GM20000 (cell line): ENCODE data around the gene OR9G1.

Experiments used
- DNase-seq: peaks from one replicate; pipeline ENCODE4 v3.0.0; 2012; ENCODE audit warnings: low spot score
- CTCF ChIP-seq: IDR thresholded peaks from 2 replicates; pipeline ENCODE4 v1.5.1; 2012; ENCODE audit warnings: mild to moderate bottlenecking, control low read depth; ENCODE audit errors: extremely low read depth, missing control alignments

OR9G1 gene

GRCh38 chr11:56700242-56700913, 1.5 kb downstream of the OR9G1 start:
- no peak for TF ChIP-seq CTCF
- no peak for DNase-seq

GRCh38 chr11:56700914-56701485, 2.1 kb downstream of the OR9G1 start:
- no peak for TF ChIP-seq CTCF
- DNase-seq: no peak

- no peak for TF ChIP-seq CTCF
- DNase-seq: no peak
These were observed 7.0 kb downstream of the OR9G1 start for GRCh38 chr11:56705784-56706396.

GRCh38 chr11:56706486-56706885, 7.6 kb downstream of the OR9G1 start:
- DNase-seq: no peak
- no peak for TF ChIP-seq CTCF

- no peak for TF ChIP-seq CTCF
- no peak for DNase-seq
These were observed 15.3 kb downstream of the OR9G1 start for GRCh38 chr11:56714206-56714605.

GRCh38 chr11:56716379-56716854, 17.5 kb downstream of the OR9G1 start:
- TF ChIP-seq CTCF: no peak
- DNase-seq: no peak

- DNase-seq: no peak
- TF ChIP-seq CTCF: no peak
These were observed 21.6 kb downstream of the OR9G1 start for GRCh38 chr11:56720513-56720912.
